Activated gamma-delta T cell treated with Interleukin-2 at 50 U/mL for 16 hours (primary cell): ENCODE measurements around the gene MARCHF5.
"Not testable (repeated sequence)": the region's sequence is repeated elsewhere in the genome, so short reads cannot be mapped to it uniquely, and the experiment has no call there.

Experiments
- DNase-seq: peaks from one replicate; pipeline ENCODE4 v3.0.0-alpha.2; 2020

MARCHF5 gene

GRCh38 chr10:92305133-92306072 is 14.4 kb downstream of the MARCHF5 start:
- no peak for DNase-seq

GRCh38 chr10:92309272-92309671 is 18.3 kb downstream of the MARCHF5 start:
- no peak for DNase-seq

GRCh38 chr10:92313750-92314149 is 22.8 kb downstream of the MARCHF5 start:
- no peak for DNase-seq

DNA sequence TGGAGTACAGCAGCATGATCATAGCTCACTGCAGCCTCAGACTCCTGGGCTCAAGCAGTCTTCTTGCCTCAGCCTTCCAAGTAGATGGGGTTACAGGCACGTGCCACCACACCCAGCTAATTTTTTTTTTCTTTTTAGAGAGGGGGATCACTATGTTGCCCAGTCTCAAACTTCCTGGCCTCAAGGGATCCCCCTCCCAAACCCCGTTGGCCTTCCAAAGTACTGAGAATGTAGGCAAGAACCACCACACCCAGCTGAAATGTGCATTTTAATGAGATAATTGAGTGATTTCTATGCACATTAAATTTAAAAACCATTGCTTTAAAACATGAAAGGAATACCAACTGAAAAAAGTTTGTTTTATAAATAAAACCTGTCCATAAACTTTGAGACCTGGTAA is 25.6 kb downstream of the MARCHF5 start:
- DNase-seq = no peak

- no peak for DNase-seq
Measured at GRCh38 chr10:92323079-92323478, 32.1 kb downstream of the MARCHF5 start.

DNA sequence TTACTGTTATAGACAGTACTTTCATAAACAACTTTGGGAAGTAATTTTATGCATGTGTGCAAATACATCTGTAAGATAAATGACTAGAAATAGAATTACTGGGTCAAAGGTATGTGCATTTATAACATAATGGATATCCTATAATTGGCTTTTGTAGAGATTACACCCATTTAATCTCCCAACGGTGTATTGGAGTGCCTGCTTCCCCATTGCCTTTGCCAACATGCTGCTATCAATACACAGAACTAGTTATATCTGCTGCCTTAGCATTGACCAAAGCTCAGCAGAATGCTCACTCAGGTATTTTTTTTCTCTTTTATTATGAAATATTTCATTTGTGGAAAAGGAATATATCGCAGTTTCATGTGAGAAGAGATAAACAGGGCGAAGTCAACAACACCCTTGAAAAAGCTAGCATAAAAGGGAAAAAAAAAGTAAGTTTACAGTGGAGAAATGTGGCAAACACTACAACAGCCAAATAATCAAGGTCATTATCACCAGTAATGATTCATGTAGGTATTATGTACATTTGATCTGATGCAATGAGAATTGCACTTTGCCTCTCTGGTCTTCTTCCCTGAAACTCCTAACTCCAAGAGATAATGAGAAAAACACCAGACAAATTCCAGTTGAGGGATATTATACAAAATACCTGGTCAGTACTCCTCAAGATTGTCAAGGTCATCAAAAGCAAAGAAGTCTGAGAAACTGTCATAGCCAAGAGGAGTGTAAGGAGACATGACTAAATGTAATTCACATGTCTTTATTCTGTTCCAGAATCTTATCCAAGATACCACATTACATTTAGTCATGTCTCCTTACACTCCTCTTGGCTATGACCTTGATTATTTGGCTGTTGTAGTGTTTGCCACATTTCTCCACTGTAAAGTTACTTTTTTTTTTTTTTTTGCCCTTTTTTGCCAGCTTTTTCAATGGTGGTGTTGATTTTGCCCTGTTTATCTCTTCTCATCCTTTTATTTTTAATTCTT is 36.8 kb downstream of the MARCHF5 start:
- DNase-seq = no peak

DNA sequence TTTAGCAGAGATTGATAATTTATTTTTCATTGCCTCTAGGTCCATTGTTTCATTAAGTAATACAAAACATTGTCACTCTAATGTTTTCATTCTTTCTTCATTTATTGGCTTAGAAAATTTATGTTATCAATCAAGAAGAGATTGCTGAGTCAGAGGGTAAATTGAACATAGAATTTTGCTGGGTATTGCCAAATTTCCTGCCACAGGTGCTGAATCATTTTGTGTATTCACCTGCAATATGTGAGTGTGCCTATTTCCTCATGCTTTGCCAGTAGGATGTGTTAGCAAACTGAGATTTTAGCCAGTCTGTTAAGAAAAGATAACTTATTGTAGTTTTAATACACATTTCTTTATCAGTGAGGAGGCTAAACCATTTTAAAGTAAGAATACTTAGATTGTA is 38.0 kb downstream of the MARCHF5 start:
- no peak for DNase-seq

- not testable (repeated sequence) for DNase-seq
Measured at GRCh38 chr10:92329927-92330326, 39.0 kb downstream of the MARCHF5 start.

DNA sequence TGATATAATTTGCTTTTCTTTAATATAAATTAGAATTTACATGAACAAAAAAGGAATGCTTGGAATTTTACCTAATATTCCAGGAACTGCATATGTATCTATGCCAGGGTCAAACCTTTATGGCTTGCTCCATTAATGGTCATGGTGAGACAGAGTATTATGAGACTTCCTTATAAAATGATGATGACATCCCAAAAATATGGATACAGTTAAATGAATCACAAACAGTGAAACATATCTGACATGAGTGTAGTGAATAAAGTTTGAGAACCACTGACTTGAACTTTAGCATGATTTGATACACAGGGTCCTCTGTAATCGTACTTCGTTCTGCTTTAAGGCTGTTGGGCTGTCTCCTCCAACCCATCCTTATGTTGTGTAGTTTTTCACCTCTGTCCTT is 51.8 kb downstream of the MARCHF5 start:
- DNase-seq = no peak

DNA sequence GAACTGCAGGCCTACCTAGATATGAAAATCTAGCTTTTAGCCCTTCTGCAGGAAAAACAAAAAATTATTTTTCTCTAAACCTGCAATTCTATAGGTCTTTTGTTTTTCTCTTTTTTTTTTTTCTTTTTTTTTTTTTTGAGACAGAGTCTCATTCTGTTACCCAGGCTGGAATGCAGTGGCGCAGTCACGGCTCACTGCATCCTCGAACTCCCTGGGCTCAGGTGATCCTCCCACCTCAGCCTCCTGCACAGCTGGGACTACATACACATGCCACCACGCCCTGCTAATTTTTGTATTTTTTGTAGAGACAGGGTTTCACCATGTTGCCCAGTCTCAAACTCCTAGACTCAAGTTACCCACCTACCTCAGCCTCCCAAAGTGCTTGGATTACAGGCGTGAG is 54.6 kb downstream of the MARCHF5 start:
- not testable (repeated sequence) for DNase-seq

- DNase-seq = not testable (repeated sequence)
Measured at GRCh38 chr10:92347035-92347676, 56.2 kb downstream of the MARCHF5 start.

DNA sequence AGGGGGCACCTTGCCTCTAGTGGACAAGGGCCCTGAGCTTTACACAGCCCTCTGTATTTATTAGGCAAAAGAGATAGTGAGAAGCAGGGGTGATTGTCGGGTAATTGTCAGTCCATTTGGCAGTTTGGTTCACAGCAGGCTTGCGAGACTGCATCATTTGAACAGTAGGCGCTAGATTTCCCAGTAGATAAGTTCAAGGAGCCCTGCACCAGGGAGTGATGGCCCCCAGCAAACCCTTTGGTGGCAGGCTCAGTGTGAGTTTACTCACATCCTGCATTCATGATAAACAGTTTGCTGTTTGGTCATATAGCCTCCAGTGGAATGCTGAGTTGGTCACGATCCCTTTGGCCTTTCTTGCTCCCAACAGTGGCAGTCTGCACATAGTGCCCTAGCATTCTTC is 59.4 kb downstream of the MARCHF5 start:
- no peak for DNase-seq

DNA sequence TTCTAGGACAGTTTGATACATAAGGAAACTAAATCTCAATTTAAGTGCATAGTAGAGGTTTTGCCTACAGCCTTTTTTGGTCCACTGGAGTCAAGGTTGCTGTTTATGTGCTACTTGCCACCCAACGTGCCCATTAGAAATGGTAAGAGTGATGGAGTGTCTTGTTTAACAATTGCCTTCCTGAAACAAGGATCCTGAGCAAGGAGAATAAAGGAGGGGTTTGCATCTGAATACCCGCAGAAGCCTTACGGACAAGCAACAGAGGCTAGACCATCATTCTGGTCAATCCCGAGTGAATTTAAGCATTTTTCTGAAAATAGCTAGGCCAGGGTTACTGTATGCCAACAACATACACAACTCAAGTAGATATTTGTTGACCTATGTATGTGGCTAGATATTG is 63.6 kb downstream of the MARCHF5 start:
- no peak for DNase-seq

GRCh38 chr10:92356041-92356440 is 65.1 kb downstream of the MARCHF5 start:
- no peak for DNase-seq

GRCh38 chr10:92363498-92363897 is 72.5 kb downstream of the MARCHF5 start:
- DNase-seq = no peak

- no peak for DNase-seq
Measured at GRCh38 chr10:92366412-92367021, 75.5 kb downstream of the MARCHF5 start.

GRCh38 chr10:92377962-92378361 is 87.0 kb downstream of the MARCHF5 start:
- DNase-seq = no peak

GRCh38 chr10:92381543-92381954 is 90.6 kb downstream of the MARCHF5 start:
- DNase-seq = no peak

DNA sequence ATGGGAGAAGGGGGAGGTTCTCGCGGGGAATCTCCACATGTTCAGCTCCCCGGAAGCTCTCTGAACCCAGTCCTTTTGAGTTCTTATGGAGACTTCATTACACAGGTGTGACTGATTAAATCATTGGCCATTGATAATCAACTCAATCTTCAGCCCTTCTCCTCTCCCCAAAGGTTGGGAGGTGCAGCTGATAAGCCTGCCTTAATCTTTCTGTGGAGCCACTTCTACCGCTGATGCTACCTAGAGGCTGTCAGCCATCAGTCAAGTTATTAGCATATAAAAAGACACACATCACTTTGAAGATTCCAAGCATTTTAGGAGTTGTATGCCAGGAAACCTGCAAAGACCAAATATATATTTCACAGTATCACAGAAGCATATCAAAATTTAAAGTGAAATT is 91.7 kb downstream of the MARCHF5 start:
- no peak for DNase-seq

DNA sequence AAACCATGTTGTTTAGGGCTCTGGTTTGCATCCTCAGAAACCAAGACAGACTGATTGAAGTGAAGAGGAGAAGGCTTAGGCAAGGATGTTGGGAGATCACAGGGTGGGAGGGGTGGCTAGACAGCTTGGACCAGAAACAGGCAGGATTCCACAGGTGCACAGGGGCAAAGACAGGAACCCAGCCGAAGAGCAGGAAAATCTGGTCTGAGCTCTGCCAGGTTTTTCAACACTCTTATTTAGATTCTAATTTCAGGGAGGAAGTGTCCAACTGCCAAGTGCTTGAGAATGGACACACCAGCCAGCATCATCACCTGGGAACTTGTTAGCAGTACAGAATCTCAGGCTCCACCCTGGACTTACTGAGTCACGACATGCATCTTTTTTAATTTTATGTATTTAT is 93.8 kb downstream of the MARCHF5 start:
- DNase-seq = no peak

- DNase-seq = no peak
Measured at GRCh38 chr10:92385831-92386230, 94.9 kb downstream of the MARCHF5 start.

DNA sequence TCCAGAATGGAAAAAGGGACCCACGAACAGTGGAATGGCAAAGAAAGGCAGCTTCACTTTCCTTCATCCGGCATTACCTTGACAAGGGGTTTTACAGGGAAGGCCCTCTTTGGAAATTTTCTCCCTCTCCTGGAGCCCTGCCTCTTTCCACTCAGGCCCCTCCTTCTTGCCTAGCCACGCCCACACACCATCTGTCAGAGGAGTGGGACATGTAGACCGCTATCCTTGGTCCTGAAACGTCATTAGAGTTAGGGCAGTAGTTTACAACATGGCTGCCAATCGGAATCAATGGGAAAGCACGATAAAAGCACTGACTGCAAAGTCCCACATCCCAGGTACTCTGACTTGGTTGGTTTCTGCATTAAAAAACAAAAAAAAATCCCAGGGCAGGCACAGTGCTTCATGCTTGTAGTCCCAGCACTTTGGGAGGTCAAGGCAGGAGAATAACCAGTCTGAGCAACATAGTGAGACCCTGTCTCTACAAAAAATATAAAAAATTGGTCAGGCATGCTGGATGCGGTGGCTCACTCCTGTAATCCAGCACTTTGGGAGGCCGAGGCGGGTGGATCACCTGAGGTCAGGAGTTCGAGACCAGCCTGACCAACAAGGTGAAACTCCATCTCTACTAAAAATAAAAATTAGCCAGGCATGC is 96.4 kb downstream of the MARCHF5 start:
- no peak for DNase-seq
